Upper lobe of right lung (tissue), 1 donor: ENCODE measurements around the gene DENND2C. TPM values are rescaled to one million over a fixed set of nuclear protein-coding genes. Genes with fewer than 3 reads are reported as not detected.

ENCODE experiments used
- ATAC-seq: fragments of 200-7000 bp; cut with Tn5 transposase; one replicate; pipeline ENCODE4 v1.9.1; 2020; ENCODE audit warnings: mild to moderate bottlenecking, moderate library complexity
- DNase-seq: peaks from one replicate; pipeline ENCODE4 v3.0.0-alpha.2; 2020
- H3K27ac ChIP-seq: fragments of 200-600 bp; one replicate; pipeline ENCODE4 v1.8.0; 2022
- H3K27me3 ChIP-seq: fragments of 200-600 bp; one replicate; pipeline ENCODE4 v1.8.0; 2022; ENCODE audit warnings: mild to moderate bottlenecking
- H3K36me3 ChIP-seq: fragments of 200-600 bp; one replicate; pipeline ENCODE4 v1.8.0; 2022
- H3K4me1 ChIP-seq: fragments of 200-600 bp; one replicate; pipeline ENCODE4 v1.8.0; 2022
- H3K4me3 ChIP-seq: fragments of 200-600 bp; one replicate; pipeline ENCODE4 v1.8.0; 2022; ENCODE audit warnings: mild to moderate bottlenecking
- H3K9me3 ChIP-seq: fragments of 200-600 bp; one replicate; pipeline ENCODE4 v1.8.0; 2022
- intact Hi-C: fragments of 100-400 bp; cut with DNase I; formaldehyde crosslinking; loops from one replicate; pipeline ENCODE4 v1.11.0; 2022
- total RNA-seq: library from RNA; stranded (reverse); fragmentation: NEBNext Ultra II Directional; extraction: Animal tissue kit (Norgen Biotek cat#: 25700); gene quantifications from one replicate; pipeline ENCODE4 v1.2.1, GENCODE V29; 2021
- TF ChIP-seq, protein P1 (sequence below): fragments of 200-600 bp; IDR thresholded peaks from one replicate; pipeline ENCODE4 v1.8.0; 2022; ENCODE audit warnings: antibody characterized with exemption
- donor health status: DM: no; HTN: yes; CAD: no; lungs with severe emphysema.

DENND2C gene
- total RNA-seq, 1 donor from 2014 or later: 2.3 TPM

DNA sequence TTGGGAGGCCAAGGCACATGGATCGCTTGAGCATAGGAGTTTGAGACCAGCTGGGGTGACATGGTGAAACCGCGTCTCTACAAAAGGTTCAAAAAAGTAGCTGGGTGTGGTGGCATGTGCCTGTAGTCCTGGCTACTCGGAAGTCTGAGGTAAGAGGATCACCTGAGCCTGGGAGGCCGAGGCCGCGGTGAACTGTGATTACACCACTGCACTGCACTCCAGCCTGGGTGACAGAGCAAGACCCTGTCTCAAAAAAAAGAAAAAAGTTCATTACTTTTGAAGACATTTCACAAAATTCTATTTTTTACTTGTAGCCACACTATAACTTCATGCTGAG is 2.1 kb upstream of the DENND2C start:
- intact Hi-C loops: no loop called here
- DNase-seq: no peak
- Histone ChIP-seq H3K4me1 (peaks cover 8% of the 10 kb centered on the region), H3K9me3 (no peaks in the 10 kb centered on the region), H3K36me3 (no peaks in the 10 kb centered on the region), H3K27ac (no peak overlapping the region), H3K27me3 (no peaks in the 10 kb centered on the region), H3K4me3 (no peak overlapping the region)
- ATAC-seq: no peak
- TF ChIP-seq, protein P1, sequence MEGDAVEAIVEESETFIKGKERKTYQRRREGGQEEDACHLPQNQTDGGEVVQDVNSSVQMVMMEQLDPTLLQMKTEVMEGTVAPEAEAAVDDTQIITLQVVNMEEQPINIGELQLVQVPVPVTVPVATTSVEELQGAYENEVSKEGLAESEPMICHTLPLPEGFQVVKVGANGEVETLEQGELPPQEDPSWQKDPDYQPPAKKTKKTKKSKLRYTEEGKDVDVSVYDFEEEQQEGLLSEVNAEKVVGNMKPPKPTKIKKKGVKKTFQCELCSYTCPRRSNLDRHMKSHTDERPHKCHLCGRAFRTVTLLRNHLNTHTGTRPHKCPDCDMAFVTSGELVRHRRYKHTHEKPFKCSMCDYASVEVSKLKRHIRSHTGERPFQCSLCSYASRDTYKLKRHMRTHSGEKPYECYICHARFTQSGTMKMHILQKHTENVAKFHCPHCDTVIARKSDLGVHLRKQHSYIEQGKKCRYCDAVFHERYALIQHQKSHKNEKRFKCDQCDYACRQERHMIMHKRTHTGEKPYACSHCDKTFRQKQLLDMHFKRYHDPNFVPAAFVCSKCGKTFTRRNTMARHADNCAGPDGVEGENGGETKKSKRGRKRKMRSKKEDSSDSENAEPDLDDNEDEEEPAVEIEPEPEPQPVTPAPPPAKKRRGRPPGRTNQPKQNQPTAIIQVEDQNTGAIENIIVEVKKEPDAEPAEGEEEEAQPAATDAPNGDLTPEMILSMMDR: no peak

DNA sequence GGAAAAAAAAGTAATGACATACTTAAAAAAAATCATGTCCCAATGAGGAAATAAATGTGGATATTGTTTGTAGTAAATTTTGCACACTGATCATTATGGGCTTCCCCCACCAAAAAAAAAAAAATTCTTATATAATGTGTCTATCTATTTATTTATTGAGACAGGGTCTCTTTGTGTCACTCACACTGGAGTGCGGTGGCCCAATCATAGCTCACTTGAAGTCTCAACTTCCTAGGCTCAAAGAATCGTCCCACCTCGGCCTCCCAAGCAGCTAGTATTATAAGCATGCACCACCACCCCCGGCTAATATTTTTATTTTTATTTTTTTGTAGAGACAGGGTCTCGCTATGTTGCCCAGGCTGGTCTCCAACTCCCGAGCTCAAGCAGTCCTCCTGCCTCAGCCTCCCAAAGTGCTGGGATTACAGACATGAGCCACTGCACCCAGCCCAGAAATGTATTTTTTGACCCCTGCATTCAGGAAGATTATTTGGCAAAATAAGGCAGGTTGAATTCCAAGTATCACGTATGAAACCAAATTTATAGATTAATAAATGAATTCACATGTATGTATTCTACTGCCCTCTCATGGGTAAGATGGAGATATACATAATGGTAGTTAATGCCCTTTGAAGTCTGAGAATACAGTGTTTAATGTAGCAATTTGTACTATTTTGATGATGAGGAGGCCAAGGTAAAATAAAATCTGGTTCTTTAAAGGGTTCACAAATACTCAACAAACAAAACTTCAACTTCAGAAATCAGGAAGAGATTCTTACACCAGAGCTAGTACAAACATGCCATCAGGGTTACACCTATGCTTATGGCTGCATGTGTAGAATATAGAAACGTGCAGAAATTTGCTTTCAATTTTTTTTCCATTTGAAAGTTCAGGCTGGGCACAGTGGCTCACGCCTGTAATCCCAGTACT is 1.4 kb upstream of the DENND2C start:
- DNase-seq (no peak), ATAC-seq (no peak)
- no peaks in the 10 kb centered on the region for H3K9me3 ChIP-seq
- H3K27me3 ChIP-seq: no peaks in the 10 kb centered on the region
- TF ChIP-seq, protein P1: peak; percentile 39
- intact Hi-C loops: no loop called here
- H3K4me1 ChIP-seq: peaks cover 8% of the 10 kb centered on the region
- no peaks in the 10 kb centered on the region for H3K36me3 ChIP-seq
- H3K4me3 ChIP-seq: peak overlapping the region; percentile 72
- H3K27ac ChIP-seq: peak overlapping the region; percentile 7

DNA sequence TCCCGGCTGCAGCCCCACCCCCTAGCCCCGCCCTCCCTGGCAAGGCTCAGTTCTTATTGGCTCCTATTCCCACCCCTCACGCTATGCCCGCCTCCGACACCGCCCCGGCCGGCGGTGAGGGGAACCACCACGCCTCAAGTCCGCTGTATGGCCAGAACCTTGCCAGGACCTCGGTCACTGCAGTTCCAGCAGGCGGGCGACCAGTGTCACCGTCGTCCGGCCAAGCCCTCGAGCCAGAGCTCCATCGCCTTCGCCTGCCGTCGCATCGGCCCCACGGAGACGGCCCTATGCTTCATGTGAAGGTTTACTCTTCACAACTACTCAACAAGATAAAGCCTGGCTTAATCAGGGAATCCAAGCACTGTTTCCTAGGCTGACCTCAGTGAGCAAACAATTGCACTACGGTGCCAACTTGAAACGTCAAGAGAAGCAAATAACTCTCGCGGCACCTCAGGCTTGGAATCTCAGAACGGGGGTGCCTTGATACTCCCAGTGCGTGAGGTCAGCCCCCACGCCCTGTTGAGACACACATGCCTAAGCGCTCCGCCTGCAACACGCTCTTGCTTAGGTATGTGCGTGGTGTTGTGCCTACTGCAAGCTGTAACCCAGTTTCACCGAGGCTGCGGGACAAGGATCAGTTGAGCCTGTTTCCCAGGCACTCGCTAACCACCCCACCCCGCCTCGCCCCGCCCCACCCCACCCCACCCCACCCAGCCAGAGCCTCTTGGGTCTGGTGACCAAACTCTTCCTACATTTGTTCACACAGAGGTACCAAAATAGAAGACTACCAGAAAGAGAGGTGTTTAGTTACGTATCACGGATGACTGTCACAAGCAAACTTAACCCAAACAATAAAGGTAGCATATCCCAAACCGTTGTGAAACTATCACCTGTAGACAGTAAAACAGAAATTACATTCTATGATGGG is 498 bp upstream of the DENND2C start:
- Histone ChIP-seq H3K36me3 (no peaks in the 10 kb centered on the region), H3K9me3 (no peaks in the 10 kb centered on the region), H3K4me3 (peak overlapping the region; percentile 72), H3K27ac (peak overlapping the region; percentile 84), H3K4me1 (peaks cover 8% of the 10 kb centered on the region), H3K27me3 (no peaks in the 10 kb centered on the region)
- DNase-seq: peak; percentile 98
- peak; percentile 98 for ATAC-seq
- TF ChIP-seq, protein P1: peak; percentile 26
- intact Hi-C loops: no loop called here

DNA sequence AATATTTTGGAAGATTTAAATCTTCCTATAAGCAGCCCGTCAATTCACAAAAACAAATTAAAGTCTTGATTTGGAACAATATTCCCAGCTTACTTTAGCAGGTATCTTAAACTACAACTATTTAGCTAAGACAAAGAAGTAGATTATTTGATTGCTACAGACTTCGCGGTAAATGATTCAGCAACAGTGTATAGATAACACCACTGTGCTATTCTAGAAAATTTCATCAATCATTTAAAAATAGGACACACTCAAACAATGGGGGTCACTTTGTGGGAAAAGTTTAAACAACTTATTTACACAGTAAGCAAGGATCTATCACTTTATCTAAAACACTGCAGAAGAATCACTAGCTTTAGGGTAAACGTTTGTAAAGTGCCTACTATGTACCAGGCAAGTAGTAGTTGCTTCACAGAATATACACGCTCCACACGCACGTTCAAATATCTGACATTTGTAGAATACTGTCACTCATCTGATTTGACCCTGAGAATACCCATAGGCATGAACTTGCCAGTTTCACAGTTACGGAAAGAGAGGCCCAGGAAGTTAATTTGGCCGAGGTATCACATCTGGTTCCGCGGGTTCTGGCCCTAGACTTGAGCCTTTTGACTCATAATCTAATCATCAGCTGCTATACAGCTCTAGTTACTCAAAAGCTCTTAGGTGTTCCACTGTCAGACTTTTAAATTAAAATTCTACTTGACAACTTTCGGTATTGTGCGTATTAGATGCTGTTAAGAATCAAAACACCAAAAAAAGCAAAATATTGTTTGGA is 876 bp downstream of the DENND2C start:
- H3K9me3 ChIP-seq: no peaks in the 10 kb centered on the region
- H3K36me3 ChIP-seq: no peaks in the 10 kb centered on the region
- DNase-seq (no peak), ATAC-seq (no peak)
- peak overlapping the region; percentile 84 for H3K27ac ChIP-seq
- H3K27me3 ChIP-seq: no peaks in the 10 kb centered on the region
- TF ChIP-seq, protein P1: no peak
- intact Hi-C loops: no loop called here
- H3K4me3 ChIP-seq: peak overlapping the region; percentile 72
- peaks cover 8% of the 10 kb centered on the region for H3K4me1 ChIP-seq

DNA sequence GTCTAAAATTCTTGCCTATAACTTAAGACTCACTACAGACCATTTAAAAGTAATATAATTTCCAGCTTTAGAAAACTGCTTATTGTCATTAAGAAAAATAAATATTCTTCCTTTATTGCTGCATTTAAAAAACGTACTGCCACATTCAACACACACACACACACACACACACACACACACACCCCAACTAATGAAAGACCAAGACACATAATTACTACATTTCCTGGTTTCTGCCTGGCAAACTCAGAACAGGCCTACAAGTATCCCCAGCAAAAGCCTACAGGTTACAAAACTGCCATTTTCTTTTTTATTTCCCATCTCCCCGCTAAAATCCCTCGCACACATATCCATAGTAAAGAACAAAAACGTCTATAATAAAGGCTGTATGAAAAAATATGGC is 1.5 kb downstream of the DENND2C start:
- ATAC-seq (no peak), DNase-seq (no peak)
- peaks cover 8% of the 10 kb centered on the region for H3K4me1 ChIP-seq
- TF ChIP-seq, protein P1: no peak
- no peaks in the 10 kb centered on the region for H3K27me3 ChIP-seq
- H3K9me3 ChIP-seq: no peaks in the 10 kb centered on the region
- H3K27ac ChIP-seq: no peak overlapping the region
- intact Hi-C loops: no loop called here
- no peaks in the 10 kb centered on the region for H3K36me3 ChIP-seq
- no peak overlapping the region for H3K4me3 ChIP-seq
